Breast epithelium (tissue), 4 donors: ENCODE data around the gene CDR2. TPM values are rescaled to one million over a fixed set of nuclear protein-coding genes. Genes with fewer than 3 reads are reported as not detected.

ENCODE experiments used
- DNase-seq, 2 donors: peaks; one replicate each; pipeline ENCODE4 v3.0.0-alpha.2; 2019; ENCODE audit warnings: low spot score in 2 of 2
- H3K27ac ChIP-seq, 2 donors: fragments of 200-600 bp; sonication (generic) in 1 of 2; one replicate each; pipeline ENCODE4 v1.5.1; 2016 to 2019; ENCODE audit warnings: mild to moderate bottlenecking in 1 of 2
- H3K27me3 ChIP-seq, 2 donors: fragments of 200-600 bp; sonication (generic) in 1 of 2; one replicate each; pipeline versions ENCODE4 v1.5.1 to v1.6.0; 2017 to 2019; ENCODE audit warnings: control low read depth in 1 of 2, mild to moderate bottlenecking in 1 of 2
- H3K36me3 ChIP-seq: fragments of 200-600 bp; one replicate; pipeline ENCODE4 v1.5.1; 2019
- H3K4me1 ChIP-seq, 2 donors: fragments of 200-600 bp; sonication (generic); one replicate each; pipeline ENCODE4 v1.5.1; 2016 to 2019; ENCODE audit warnings: control low read depth in 1 of 2
- H3K4me3 ChIP-seq, 3 donors: fragments of 200-600 bp; sonication (generic); 1 replicate in 2 of 3; 2 replicates in 1 of 3; pipeline ENCODE4 v1.5.1; 2016 to 2019; ENCODE audit warnings: mild to moderate bottlenecking in 3 of 3, moderate library complexity in 2 of 3
- H3K9me3 ChIP-seq, 2 donors: fragments of 200-600 bp; sonication (generic) in 1 of 2; one replicate each; pipeline ENCODE4 v1.5.1; 2016 to 2019; ENCODE audit warnings: control low read depth in 1 of 2
- CTCF ChIP-seq, 3 donors: fragments of 450-650 bp; IDR thresholded peaks; one replicate each; pipeline ENCODE4 v1.5.1; 2016 to 2017; ENCODE audit warnings: antibody characterized with exemption in 3 of 3, mild to moderate bottlenecking in 3 of 3, moderate library complexity in 3 of 3
- POLR2A ChIP-seq: fragments of 450-650 bp; IDR thresholded peaks from one replicate; pipeline ENCODE4 v1.6.1; 2016; ENCODE audit warnings: antibody characterized with exemption, mild to moderate bottlenecking, moderate library complexity
- POLR2AphosphoS5 ChIP-seq, 3 donors: sonication (generic); formaldehyde crosslinking; IDR thresholded peaks; one replicate each; pipeline ENCODE4 v1.6.1; 2017; ENCODE audit warnings: antibody characterized with exemption in 3 of 3
- intact Hi-C: fragments of 100-400 bp; cut with DNase I; formaldehyde crosslinking; loops from one replicate; pipeline ENCODE4 v1.15.1; 2023; ENCODE audit warnings: low total_unique reads
- total RNA-seq, 3 donors: library from RNA; depleted of rRNA; stranded (reverse); fragments of >200 nt; gene quantifications; one replicate each; pipeline ENCODE4 v1.1.0, GENCODE V29; 2016

CDR2 gene
- total RNA-seq, 3 donors from 2014 or later: 20.2 to 37.5 (median 26.9) TPM

GRCh38 chr16:22318690-22319358 is 55.6 kb downstream of the CDR2 start:
- Histone ChIP-seq H3K4me3 (no peak overlapping the region), H3K27ac (no peak overlapping the region), H3K36me3 (no peaks in the 10 kb centered on the region), H3K9me3 (no peaks in the 10 kb centered on the region), H3K27me3 (no peaks in the 10 kb centered on the region), H3K4me1 (no peaks in the 10 kb centered on the region)
- DNase-seq: no peak
- TF ChIP-seq CTCF (IDR thresholded peaks at IDR 0.05) (peak in 1 of 3 donors; percentile 39), POLR2A (no peak)
- intact Hi-C loops: no loop called here

GRCh38 chr16:22317625-22318024 is 56.8 kb downstream of the CDR2 start:
- TF ChIP-seq POLR2AphosphoS5 (IDR thresholded peaks at IDR 0.05) (no peak), CTCF (IDR thresholded peaks at IDR 0.05) (no peak), POLR2A (no peak)
- Histone ChIP-seq H3K4me3 (no peak overlapping the region), H3K4me1 (no peaks in the 10 kb centered on the region), H3K27me3 (no peaks in the 10 kb centered on the region), H3K9me3 (no peaks in the 10 kb centered on the region), H3K27ac (no peak overlapping the region), H3K36me3 (no peaks in the 10 kb centered on the region)
- DNase-seq: peak in 1 of 2 donors; percentile 16
- intact Hi-C loops: no loop called here

GRCh38 chr16:22317001-22317530 is 57.4 kb downstream of the CDR2 start:
- Histone ChIP-seq H3K9me3 (no peaks in the 10 kb centered on the region), H3K27ac (no peak overlapping the region), H3K4me3 (no peak overlapping the region), H3K36me3 (no peaks in the 10 kb centered on the region), H3K4me1 (no peaks in the 10 kb centered on the region), H3K27me3 (no peaks in the 10 kb centered on the region)
- TF ChIP-seq POLR2AphosphoS5 (IDR thresholded peaks at IDR 0.05): no peak
- no peak for TF ChIP-seq CTCF (IDR thresholded peaks at IDR 0.05)
- no peak for TF ChIP-seq POLR2A
- intact Hi-C loops: no loop called here
- DNase-seq: no peak

- TF ChIP-seq POLR2A: no peak
- TF ChIP-seq CTCF (IDR thresholded peaks at IDR 0.05): no peak
- TF ChIP-seq POLR2AphosphoS5 (IDR thresholded peaks at IDR 0.05): no peak
- no peaks in the 10 kb centered on the region for H3K9me3 ChIP-seq
- intact Hi-C loops: no loop called here
These were observed 58.0 kb downstream of the CDR2 start for GRCh38 chr16:22316411-22316811.

GRCh38 chr16:22315979-22316378 is 58.4 kb downstream of the CDR2 start:
- intact Hi-C loops: no loop called here

More at GRCh38 chr16:22316411-22316811, 58.0 kb downstream of the CDR2 start:
- H3K36me3 ChIP-seq: no peaks in the 10 kb centered on the region
- H3K27me3 ChIP-seq: no peaks in the 10 kb centered on the region
- DNase-seq: no peak
- H3K27ac ChIP-seq: no peak overlapping the region
- H3K4me1 ChIP-seq: no peaks in the 10 kb centered on the region
- no peak overlapping the region for H3K4me3 ChIP-seq

More at GRCh38 chr16:22315979-22316378, 58.4 kb downstream of the CDR2 start:
- Histone ChIP-seq H3K4me1 (no peaks in the 10 kb centered on the region), H3K9me3 (no peaks in the 10 kb centered on the region), H3K4me3 (no peak overlapping the region), H3K27me3 (no peaks in the 10 kb centered on the region), H3K36me3 (no peaks in the 10 kb centered on the region), H3K27ac (no peak overlapping the region)
- TF ChIP-seq POLR2AphosphoS5 (IDR thresholded peaks at IDR 0.05): no peak
- no peak for TF ChIP-seq POLR2A
- no peak for TF ChIP-seq CTCF (IDR thresholded peaks at IDR 0.05)
- no peak for DNase-seq
